ENCODE results near the gene MYLK. TPM values are rescaled to one million over a fixed set of nuclear protein-coding genes. Genes with fewer than 3 reads are reported as not detected.

The MYLK gene
- total and polyA plus RNA-seq, 10 of the 15 experiments (the other 5 are each of a cell fraction or from before 2014, with no cell fraction given), result 0.04 to 1.6 (median 0.42) TPM; not detected in 1

GRCh38 chr3:123755085-123755484 lies 129.0 kb downstream of the MYLK start:
- Histone ChIP-seq H2AFZ (ENCODE audit: control insufficient read depth, low read depth, low read length) (no peak overlapping the region), H3K9me3 (replicated peaks; ENCODE audit: control insufficient read depth, insufficient read depth, low read length) (no peaks in the 10 kb centered on the region), H3K79me2 (ENCODE audit: control insufficient read depth, insufficient read depth, low read length) (no peaks in the 10 kb centered on the region), H4K20me1 (ENCODE audit: control insufficient read depth, insufficient read depth) (no peaks in the 10 kb centered on the region), H3K4me3 (no peak overlapping the region), H3K27ac (ENCODE audit: control insufficient read depth, insufficient read depth) (no peak overlapping the region), H3K9ac (ENCODE audit: control insufficient read depth, insufficient read depth, low read length) (no peak overlapping the region), H3K4me2 (ENCODE audit: control insufficient read depth, insufficient read depth) (no peak overlapping the region), H3K27me3 (replicated peaks in 1 of 2; ENCODE audit: control insufficient read depth in 2 of 2, insufficient read depth in 2 of 2, low read length in 1 of 2) (no peaks in the 10 kb centered on the region; a peak in 1 of 4 replicates), H3K36me3 (ENCODE audit: control insufficient read depth in 2 of 2, insufficient read depth in 2 of 2, low read length in 1 of 2) (no peaks in the 10 kb centered on the region), H3K4me1 (ENCODE audit: control insufficient read depth, insufficient read depth, low read length) (no peaks in the 10 kb centered on the region; the same call in 1 of the 2 replicates)
- WGBS (ENCODE audit: insufficient coverage, insufficient replicate concordance, low lambda C conversion rate, missing lambda C conversion rate), result 17% methylated on average over 3 of the region's 3 CpGs
- in situ Hi-C loops (cut with MboI), result no loop called here
- ChIA-PET POLR2A (no interaction called here), CTCF (no interaction called here), SMC1A (ENCODE audit: uncharacterized antibody, unreplicated experiment) (no interaction called here), RAD21 (ENCODE audit: unreplicated experiment) (no interaction called here)
- intact Hi-C loops (cut with micrococcal nuclease; ENCODE audit: unreplicated experiment), result no loop called here
- FAIRE-seq (no peak), DNase-seq (ENCODE audit: low read depth, low spot score) (no peak), ATAC-seq (no peak)
- BruUV-seq (replicated peaks), result no TSS peak
- no peak for TF ChIP-seq HDGF (IDR thresholded peaks at IDR 0.05)
- no peak for TF ChIP-seq STAT3 (IDR thresholded peaks at IDR 0.05; ENCODE audit: low read depth, low read length)
- TF ChIP-seq TCF3 (IDR thresholded peaks at IDR 0.05; ENCODE audit: borderline replicate concordance, insufficient read depth, low read depth, low read length), result no peak
- TF ChIP-seq, protein P1, sequence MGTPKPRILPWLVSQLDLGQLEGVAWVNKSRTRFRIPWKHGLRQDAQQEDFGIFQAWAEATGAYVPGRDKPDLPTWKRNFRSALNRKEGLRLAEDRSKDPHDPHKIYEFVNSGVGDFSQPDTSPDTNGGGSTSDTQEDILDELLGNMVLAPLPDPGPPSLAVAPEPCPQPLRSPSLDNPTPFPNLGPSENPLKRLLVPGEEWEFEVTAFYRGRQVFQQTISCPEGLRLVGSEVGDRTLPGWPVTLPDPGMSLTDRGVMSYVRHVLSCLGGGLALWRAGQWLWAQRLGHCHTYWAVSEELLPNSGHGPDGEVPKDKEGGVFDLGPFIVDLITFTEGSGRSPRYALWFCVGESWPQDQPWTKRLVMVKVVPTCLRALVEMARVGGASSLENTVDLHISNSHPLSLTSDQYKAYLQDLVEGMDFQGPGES (IDR thresholded peaks at IDR 0.05), result no peak
- TF ChIP-seq ATF3 (IDR thresholded peaks at IDR 0.05; ENCODE audit: borderline replicate concordance, extremely low read depth, low read depth, low read length), result no peak
- TF ChIP-seq ZNF274 (IDR thresholded peaks at IDR 0.05; ENCODE audit: insufficient read depth, insufficient read length), result no peak
- TF ChIP-seq USF2 (IDR thresholded peaks at IDR 0.05; ENCODE audit: borderline replicate concordance, low read depth, low read length), result no peak
- TF ChIP-seq, protein P2, sequence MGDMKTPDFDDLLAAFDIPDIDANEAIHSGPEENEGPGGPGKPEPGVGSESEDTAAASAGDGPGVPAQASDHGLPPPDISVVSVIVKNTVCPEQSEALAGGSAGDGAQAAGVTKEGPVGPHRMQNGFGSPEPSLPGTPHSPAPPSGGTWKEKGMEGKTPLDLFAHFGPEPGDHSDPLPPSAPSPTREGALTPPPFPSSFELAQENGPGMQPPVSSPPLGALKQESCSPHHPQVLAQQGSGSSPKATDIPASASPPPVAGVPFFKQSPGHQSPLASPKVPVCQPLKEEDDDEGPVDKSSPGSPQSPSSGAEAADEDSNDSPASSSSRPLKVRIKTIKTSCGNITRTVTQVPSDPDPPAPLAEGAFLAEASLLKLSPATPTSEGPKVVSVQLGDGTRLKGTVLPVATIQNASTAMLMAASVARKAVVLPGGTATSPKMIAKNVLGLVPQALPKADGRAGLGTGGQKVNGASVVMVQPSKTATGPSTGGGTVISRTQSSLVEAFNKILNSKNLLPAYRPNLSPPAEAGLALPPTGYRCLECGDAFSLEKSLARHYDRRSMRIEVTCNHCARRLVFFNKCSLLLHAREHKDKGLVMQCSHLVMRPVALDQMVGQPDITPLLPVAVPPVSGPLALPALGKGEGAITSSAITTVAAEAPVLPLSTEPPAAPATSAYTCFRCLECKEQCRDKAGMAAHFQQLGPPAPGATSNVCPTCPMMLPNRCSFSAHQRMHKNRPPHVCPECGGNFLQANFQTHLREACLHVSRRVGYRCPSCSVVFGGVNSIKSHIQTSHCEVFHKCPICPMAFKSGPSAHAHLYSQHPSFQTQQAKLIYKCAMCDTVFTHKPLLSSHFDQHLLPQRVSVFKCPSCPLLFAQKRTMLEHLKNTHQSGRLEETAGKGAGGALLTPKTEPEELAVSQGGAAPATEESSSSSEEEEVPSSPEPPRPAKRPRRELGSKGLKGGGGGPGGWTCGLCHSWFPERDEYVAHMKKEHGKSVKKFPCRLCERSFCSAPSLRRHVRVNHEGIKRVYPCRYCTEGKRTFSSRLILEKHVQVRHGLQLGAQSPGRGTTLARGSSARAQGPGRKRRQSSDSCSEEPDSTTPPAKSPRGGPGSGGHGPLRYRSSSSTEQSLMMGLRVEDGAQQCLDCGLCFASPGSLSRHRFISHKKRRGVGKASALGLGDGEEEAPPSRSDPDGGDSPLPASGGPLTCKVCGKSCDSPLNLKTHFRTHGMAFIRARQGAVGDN (IDR thresholded peaks at IDR 0.05), result no peak
- no peak for TF ChIP-seq HDAC2 (IDR thresholded peaks at IDR 0.05)
- no peak for TF ChIP-seq SMAD1 (IDR thresholded peaks at IDR 0.05; ENCODE audit: low read depth, partially characterized antibody)
- TF ChIP-seq KAT2A (conservative IDR thresholded peaks at IDR 0.05; ENCODE audit: control insufficient read depth, low read depth, low read length), result no peak
- TF ChIP-seq BCL3 (IDR thresholded peaks at IDR 0.05; ENCODE audit: borderline replicate concordance, insufficient read depth, low read depth, low read length, poor library complexity, severe bottlenecking), result no peak
- TF ChIP-seq MYC (IDR thresholded peaks at IDR 0.05; ENCODE audit: insufficient read depth, insufficient read length, insufficient replicate concordance, low read length, severe bottlenecking), result no peak
- no peak for TF ChIP-seq CHD4 (IDR thresholded peaks at IDR 0.05)
- no peak for TF ChIP-seq PKNOX1 (IDR thresholded peaks at IDR 0.05)
- no peak for TF ChIP-seq BRCA1 (IDR thresholded peaks at IDR 0.05; ENCODE audit: low read depth, low read length)
